ENCODE measurements around the gene SQOR. TPM values are rescaled to one million over a fixed set of nuclear protein-coding genes. Genes with fewer than 3 reads are reported as not detected.

Gene SQOR
- 96.5 and 226 TPM in 2 replicates for total RNA-seq

DNA sequence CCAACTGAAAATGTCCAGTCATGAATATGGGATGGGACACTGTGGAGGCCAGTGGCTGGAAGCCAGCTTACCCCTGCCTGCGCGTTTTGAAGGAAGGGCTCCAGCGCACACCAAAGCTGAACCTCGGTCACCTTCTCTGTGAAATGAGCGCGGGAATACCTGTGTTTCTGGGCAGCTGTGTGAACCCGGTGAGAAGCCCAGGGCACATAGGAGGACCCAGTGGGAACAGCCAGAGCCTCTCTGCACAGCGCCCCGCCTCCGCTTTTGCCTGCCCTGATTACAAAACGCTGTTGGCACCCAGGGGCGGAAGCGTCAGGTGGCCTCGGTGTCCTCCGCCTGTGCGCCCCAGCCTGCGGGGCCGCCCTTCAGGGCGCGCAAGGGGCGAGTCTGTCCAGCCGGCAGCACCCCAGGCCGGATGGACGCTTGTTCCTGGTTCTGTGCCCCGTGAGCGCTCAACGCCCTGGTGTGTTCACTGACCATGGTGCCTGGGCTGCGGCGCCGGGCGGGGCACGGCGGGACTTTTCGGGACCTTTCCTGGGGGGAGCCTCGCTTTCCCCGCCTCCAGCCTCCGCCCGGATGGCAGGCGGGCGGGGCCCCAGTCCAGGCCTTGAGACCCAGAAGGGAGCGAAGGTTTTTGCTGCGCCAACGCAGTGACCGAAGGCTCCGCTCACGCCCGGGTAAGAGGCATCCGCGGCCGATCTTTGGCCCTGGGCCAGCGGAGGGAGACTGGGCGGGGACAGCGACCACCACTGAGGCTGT lies at the start of gene SQOR:
SQOR (plus strand) TSS at position 598 of the 759 bp plus-strand sequence. CDS start 23,895 bp downstream, outside the sequence.

DNA sequence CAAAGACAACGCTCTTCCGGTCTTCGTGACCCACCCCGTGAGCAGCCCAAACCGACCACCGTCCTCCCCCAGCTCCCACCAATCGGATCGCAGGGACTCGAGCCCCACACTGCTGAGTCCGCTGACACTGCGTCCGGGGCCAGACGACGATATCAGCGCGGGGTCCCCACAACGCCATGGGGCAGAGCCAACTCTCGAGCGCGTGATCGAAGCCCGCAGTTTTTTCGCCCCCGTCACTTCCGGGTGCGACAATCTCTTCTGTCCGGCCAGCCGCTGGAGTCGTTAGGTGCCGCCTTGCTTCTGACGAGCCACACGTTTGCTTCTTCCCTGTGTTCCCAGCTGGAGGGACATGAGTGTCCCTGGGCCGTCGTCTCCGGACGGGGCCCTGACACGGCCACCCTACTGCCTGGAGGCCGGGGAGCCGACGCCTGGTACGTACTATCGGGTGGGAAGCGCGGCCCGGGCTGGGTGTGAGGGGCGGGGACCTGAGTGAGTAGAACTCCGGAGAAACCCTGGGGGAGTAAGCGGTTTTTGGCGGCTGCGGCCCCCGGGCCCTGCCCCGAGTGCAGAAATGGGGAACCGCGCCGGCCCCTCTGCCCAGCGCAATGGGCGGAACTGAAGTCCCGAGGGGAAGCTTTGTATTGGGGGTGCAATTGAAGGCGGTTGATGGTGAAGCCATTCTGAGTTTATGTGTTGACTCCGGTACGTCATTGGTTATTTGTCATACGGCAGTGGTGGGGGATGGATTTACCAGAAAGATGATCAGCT lies 47.5 kb upstream of the SQOR start, which contains the start of gene BLOC1S6:
BLOC1S6 (plus strand) TSS at position 285 of the 768 bp plus-strand sequence; CDS start at position 350, 65 bp downstream.

Other genes starting within 250 kb of the SQOR start
- 9.4 and 9.5 TPM in 2 replicates for gene SLC30A4, start 112.3 kb upstream of the SQOR start, total RNA-seq
- 65.4 and 69.2 TPM in 2 replicates for gene BLOC1S6, start 47.6 kb upstream of the SQOR start, total RNA-seq